Neural progenitor cell (in vitro differentiated cells): Measurements from ENCODE around the gene ATXN7.

ENCODE experiments used
- EZH2 ChIP-seq: fragments of 200-600 bp; sonication (generic); IDR thresholded peaks from 2 replicates; pipeline ENCODE4 v1.6.1; 2017; ENCODE audit warnings: antibody characterized with exemption, mild to moderate bottlenecking, moderate library complexity
- EZH2phosphoT487 ChIP-seq: fragments of 200-600 bp; sonication (generic); IDR thresholded peaks from 2 replicates; pipeline ENCODE4 v1.6.1; 2017; ENCODE audit warnings: antibody characterized with exemption
- TF ChIP-seq, protein P1 (sequence below): fragments of 200-600 bp; sonication (generic); IDR thresholded peaks from 2 replicates; pipeline ENCODE4 v1.5.1; 2017; ENCODE audit warnings: antibody characterized with exemption, mild to moderate bottlenecking

DNA sequence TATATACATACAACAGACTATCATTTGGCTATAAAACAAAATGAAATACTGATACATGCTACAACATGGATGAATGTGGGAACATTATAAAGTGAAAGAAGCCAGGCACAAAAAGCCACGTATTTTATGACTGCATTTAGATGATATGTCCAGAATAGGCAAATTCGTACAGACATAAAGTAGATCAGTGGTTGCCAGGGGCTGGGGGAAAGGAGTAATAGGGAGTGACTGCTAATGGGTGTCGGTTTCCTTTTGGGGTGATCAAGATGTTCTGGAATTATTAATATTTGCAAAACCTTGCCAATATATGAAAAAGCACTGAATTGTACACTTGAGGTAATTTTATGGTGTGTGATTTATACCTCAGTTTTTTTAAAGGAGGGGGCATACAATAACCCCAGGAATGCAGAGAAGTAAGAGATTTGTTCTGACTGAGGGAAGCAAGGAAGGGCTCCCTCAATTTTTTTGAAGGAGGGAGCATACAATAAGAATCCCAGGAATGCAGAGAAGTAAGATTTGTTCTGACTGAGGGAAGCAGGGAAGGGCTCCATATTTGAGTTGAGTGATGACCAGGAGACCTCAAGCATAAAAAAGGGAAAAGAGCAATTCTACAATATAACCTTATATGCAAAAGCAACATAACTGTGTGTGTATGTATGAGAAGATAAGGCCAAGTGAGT lies 153.4 kb downstream of the ATXN7 start:
- TF ChIP-seq, protein P1, sequence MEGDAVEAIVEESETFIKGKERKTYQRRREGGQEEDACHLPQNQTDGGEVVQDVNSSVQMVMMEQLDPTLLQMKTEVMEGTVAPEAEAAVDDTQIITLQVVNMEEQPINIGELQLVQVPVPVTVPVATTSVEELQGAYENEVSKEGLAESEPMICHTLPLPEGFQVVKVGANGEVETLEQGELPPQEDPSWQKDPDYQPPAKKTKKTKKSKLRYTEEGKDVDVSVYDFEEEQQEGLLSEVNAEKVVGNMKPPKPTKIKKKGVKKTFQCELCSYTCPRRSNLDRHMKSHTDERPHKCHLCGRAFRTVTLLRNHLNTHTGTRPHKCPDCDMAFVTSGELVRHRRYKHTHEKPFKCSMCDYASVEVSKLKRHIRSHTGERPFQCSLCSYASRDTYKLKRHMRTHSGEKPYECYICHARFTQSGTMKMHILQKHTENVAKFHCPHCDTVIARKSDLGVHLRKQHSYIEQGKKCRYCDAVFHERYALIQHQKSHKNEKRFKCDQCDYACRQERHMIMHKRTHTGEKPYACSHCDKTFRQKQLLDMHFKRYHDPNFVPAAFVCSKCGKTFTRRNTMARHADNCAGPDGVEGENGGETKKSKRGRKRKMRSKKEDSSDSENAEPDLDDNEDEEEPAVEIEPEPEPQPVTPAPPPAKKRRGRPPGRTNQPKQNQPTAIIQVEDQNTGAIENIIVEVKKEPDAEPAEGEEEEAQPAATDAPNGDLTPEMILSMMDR, result no peak
- TF ChIP-seq EZH2 (no peak), EZH2phosphoT487 (no peak)
